Amniotic epithelial cell (primary cell): ENCODE measurements around the gene WNT5A.

Source experiments
- DNase-seq: peaks from one replicate; pipeline ENCODE4 v3.0.0-alpha.2; 2010; ENCODE audit warnings: low read depth

WNT5A gene

DNA sequence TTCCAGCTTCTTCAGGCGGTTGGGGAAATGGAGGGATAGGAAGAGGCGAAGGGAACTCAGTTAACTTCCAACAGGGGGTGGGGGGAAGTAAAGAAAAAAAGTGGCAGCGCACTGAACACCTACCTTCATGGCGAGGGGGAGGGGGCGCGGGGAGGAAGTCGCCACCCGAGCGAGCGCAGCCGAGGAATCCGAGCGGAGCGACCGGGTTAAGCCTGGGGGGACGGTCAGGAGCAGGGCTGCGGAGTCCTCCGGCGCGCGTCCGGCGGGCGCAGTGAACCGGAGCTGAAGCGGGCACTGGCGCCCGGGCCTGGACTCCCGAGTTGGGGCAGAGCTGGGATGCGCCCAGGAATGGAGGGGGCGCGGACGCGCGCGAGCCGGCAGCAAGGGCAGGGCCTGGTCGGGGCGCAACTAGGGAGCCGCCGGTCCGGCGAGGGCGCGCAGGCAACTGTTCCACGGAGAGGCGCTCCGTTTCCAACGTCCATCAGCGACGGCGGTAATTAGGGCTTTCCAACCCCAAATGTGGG, at the start of gene WNT5A:
Gene WNT5A (minus strand): TSS at position 450 of the 524 bp plus-strand sequence. CDS start 321 bp downstream, at position 129.
- DNase-seq: no peak

DNA sequence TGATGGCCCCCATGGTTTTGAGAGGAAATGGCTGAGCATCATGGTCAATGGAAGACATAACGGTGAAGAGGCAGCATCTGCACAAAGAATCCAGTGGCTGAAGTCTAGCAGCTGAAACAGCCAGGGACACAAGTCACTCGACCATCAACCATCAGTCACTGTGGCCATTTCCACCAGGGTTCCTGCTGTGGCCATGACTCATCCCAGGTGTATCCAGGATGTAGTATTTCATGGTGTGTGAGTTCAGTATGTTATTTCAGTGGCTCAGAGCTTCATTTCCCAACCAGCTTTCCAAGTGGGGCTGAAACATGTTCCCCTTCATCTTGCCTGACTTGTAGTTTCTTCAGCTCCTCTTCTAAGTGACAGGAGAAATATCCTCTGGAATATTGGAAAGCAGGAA, 47.8 kb upstream of the WNT5A start:
- DNase-seq: no peak

DNA sequence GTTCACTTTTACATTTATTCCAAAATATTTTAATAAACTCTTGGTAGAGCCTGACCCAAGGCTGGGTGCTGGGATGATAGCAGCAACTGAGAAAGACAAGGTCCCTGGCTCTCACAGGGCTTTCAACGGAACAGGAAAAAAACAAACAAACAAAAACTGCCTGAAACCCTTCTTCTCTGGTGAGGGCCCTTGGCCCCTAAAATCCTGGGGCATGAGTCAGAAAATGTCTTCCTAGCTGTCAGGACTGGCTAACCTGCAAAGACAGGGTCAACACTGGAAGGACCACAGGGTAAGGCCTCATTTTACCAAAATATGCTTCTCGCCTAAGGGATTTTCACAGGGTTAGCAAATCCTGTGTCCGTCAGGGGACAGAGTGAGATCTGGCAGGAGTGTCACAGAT, 45.7 kb upstream of the WNT5A start:
- DNase-seq: no peak

DNA sequence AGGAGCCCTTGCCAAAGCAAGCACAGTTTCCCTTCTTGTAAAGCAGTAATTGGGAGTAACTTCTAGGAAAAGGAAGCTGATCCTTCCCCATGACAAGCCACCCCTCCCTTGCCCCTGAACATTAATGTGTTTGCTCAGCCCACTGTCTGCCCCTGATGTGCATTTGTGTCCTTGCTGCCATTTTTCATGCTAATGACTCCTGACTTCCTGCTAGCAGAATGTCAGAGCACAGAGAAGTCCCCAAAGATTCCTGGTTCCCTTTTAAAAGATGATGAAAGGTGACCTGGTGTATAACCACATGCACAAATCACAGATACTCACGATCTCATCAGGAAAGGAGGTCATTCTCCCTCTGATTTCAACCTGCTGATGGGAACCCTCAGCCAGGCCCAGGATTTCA, 44.2 kb upstream of the WNT5A start:
- no peak for DNase-seq

DNA sequence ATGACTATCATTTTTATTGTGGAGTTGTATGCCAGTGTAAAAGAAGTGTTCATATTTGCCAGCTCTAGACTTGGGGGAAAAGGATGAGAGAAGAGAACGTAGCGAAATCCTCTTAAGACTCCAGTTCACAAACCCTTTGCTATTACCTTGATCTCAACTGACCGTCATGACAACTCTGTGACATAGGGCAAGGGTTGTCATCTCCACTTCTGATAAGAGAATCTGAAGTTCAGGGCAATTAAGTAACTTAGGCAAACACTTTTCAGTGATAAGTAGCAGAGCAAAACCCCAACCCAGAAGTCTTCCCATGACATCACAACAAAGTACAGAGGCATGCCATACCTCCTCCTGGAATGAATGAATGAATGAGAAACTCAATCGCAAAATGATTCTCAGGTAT, 40.3 kb upstream of the WNT5A start:
- DNase-seq: no peak

DNA sequence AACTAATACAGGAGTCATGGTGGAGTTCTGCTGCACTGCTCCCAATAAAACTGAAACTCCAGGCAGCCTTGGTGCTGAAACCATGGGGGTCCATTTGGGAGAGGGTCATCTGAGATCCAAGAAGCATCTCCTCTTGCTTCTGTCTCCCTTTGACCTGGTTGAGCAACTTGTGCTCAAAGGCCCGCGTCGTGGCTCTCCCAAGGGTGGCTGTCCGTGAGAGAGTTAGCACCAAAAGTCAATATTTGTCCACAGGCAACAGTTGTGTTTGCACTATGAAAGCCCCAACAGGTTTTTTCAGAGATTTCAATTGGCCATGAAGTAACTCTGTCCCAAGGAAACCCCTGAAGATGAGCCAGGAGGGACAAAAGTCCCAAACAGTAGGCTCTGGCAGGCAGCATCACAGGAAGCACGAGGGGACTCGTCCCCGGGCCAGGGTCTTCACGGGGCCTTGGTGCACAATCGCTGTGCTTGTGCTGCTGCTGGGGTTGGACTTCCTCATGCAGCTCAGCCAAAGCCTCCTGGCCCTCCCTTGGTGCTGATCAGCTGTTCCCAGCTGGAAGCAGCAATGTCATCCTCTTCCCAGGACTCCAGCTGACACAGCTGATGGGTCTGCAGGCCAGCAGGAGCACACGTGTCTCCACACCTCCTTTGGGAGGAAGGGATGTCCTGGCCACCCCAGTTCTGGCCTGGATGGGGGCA, 39.4 kb upstream of the WNT5A start:
- DNase-seq: no peak

DNA sequence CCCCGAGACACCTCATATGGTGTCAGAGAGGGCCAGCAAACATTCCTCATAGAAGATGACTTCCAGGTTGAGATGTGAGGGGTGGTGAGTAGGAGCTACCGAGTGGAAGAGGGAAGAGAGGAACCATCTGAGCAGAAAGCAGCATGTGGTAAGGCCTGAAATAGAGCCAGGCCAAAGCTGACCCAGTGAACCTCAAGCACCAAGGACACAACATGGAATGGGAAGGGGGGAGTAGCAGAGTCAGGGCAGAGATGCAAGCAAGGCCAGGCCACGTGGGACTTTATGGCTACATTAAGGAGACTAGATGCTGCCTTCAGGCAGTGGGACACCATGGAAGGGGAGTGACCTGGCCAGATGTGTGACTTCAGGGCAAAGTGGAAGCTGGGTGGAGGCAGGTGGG, 38.3 kb upstream of the WNT5A start:
- DNase-seq: no peak

DNA sequence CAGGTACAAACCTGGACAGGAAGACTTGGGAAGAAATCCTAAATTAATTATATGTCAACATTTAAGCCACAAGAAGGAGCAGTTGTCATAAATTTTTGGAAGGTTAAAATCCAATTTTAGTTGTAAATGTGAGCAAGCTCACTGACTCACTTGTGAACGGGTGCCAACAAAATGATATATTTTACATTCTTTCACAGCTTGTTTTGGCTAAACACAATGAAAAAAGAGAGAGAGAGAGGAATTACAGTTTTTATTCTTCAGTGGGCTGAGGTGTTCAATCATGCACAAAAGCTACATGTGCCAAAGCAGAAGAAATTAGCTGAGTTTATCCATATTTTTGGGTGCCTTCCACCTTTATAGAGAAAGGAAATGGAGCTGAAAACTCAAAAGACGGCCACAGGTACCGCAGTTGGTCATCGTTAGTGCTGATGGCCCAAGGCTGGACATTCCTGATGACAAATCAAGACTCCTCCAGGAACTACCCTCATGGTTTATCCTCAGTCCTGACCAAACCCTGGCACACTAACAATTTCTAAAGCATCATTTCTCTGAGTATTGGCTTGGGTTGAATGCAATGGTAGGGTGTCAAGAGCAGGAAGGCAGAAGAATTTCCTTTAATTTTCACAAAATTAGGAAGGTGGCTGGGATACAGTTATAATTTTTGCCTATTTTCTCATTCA, 37.6 kb upstream of the WNT5A start:
- DNase-seq: peak; percentile 75

DNA sequence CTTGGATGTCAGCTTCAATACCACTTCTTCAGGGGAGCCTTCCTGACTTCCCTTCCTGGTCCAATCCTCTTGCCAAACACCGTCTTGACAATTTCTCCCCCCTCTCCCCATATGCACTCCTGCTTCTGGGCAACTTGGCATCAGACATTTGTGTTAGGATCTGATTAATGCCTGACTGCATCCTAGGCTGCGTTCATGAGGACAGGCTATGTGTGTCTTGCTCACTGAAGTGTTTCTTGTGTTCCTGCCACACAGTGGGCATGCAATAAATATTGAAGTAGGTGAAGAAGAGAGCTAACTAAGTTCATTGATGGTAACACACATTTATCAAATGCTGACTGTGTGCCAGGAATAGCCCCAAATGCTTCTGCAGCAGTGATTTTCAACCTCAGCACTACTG, 36.4 kb upstream of the WNT5A start:
- no peak for DNase-seq

DNA sequence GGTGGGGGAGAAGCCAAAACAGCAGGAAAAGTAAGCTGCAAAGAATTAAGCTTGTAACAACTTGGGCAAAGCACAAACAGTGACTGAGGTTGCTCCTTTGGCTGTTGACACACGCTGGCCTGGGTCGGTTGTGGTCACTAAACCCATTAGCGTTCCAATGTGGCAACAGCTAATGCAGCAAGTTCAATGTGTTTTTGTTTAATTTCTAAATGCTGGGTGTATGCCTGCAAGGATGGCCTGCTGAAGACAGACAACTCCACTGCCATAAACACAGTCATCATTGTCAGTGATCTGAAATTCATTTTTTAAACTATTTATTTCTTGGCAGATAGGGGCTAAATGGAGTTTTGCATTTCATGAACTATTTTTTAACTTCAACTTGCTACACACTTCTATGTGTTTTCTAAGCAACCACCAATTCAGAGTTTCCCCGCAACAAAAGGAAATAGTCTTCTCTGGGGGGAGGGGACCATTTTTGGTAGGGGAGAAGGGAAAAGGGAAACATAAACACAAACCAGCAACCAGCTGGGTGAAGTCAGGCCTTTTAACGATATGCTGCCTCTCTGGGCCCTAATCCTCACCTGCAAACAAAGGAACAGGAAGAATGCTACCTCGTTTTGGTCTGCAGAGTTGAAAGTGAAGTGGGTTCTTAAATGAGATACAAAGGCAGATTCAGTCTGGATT, 34.8 kb upstream of the WNT5A start:
- DNase-seq: peak; percentile 59

DNA sequence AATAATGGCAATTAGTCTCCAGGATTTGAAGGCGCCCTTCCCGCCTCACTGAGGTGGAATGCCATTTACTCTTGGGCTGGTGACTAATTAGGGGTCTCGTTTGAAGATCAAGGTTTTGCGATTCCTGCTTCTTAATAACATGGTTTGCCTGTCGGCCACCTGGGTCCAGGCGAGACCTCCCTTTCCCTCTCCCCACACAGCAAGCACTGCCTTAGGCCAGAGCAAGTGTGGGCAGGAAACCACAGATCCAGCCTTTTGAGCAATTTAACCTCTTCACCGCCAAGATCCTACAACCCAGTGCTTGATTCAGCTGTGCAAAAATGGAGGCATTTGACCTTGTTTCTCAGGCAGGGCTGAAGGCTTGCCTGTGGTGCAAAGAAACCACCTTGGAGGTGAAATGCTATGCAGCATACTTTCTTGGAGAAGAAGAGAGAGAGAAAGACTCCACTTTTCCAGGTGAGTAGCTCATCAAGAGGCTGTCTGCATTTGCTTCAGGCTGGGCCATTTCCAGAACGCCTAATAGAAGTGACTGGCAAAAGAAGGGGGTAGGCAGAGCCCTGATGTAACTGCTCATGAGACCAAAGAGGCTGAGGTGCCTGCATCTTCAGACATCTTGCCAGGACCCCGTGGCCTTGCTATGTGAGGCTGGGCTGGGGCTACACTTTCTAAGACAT, 34.1 kb upstream of the WNT5A start:
- DNase-seq: peak; percentile 30

DNA sequence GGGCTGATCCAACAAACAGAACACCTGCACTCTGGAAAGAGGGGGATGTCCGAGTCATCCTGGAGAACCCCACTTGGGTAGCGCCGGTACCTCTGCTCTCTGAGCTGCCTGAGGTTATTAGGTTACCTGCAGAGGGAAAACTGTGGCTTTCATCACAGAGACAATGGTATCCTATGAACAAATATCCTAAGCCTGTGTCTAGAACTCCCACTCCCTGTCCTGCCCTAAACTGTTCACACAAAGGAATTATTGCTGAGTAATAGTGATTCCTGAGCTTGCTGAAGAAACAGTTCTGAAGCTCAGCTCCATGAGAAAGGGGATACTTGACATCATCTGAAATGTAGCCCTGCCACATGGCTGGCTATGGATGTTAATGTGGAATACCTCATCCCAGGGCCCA, 31.9 kb upstream of the WNT5A start:
- peak; percentile 78 for DNase-seq

DNA sequence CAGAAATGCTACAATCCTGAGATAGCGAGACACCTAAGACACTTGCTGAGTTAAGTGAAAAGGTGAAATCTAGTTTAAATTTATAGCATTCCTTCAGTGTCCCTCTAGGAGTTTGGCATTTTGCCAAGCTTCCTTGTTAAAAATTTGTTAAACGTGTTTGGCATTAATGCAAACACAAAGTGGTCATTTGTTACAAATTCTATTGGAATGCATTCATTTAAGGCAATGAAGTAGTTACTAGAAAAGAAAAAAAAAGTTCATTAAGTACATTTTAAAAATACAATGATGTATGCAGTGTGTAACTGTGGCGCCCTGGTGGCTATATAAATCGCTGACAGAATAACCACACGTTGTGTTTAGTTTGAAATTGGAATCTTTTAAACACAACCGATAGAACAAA, 31.3 kb upstream of the WNT5A start:
- DNase-seq: no peak

DNA sequence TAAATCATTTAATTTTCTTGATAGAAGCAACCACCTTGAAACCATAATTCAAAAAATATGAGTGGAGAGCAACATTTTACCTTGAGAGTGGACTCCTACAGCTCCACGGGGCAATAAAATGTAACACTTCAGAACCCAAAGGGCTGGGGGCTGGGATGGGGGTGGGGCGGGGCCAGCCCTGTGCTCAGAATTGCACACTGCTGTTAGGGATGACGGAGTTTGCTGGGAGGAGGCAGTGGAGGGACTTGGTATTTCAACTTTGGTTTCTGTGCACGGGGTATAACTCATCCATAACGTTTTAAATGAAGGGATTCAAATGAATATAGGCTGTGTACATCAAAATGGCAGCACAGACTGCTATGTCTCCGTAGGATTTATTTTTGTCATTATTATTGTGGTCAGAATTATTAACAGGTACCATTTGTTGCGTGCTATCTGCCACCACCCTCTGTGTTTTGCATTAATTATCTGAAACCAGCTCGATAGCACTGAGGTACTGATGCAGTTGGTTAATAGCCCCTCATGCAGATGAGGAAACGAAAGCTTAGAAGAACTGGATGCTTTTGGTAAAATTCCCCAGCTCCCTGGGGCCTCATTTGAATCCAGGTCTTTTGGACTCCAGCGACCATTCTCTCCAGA, 29.4 kb upstream of the WNT5A start:
- DNase-seq: no peak

DNA sequence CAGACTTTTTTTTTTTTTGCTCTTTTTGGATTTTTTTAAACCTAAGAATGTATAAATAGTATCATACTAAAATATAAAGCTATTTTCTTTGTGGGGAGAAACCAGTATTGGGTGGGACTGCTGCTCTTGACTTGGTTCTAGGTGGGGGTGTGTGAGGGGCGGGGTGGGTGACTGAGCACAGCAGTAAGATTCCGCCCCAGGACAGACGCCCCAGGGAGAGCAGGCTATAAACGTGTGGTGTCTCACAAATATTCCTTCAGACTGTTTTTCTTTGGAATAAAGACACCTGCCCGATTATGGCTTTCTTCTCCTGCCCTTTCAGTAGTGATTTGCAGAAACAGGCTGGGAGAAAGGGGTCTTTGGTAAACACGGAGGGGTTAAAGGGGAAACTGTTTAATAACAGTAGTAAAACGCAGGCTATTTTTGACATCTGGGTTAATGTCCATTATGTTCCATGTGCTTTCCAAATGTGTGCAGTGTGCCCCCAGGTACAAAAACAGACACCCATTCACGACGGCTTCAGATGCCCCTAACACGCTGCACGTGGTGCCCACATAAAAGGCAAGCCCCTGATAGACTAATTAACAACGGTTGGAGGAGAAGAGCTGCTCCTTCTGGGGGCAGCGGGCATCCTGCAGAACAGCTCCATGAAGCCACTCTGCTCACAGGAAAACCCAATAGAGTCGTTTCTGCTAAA, 28.6 kb upstream of the WNT5A start:
- no peak for DNase-seq

DNA sequence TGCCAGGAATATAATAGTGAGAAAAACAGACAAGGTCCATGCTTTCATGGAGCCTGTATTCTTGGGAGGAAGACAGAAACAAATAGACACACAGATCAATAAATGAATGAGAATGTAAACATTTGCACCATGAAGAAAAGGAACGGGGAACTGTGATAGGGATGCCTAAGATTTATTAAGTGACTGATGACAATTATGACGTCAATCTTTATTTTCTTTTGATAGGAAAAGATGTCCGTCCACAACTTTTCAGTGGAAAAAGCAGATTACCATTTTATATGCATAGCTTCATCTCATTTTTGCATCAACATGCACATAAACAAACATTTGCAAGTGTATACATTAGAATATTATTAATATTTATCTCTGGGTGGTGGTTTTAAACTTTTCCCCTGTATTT, 27.9 kb upstream of the WNT5A start:
- DNase-seq: no peak

DNA sequence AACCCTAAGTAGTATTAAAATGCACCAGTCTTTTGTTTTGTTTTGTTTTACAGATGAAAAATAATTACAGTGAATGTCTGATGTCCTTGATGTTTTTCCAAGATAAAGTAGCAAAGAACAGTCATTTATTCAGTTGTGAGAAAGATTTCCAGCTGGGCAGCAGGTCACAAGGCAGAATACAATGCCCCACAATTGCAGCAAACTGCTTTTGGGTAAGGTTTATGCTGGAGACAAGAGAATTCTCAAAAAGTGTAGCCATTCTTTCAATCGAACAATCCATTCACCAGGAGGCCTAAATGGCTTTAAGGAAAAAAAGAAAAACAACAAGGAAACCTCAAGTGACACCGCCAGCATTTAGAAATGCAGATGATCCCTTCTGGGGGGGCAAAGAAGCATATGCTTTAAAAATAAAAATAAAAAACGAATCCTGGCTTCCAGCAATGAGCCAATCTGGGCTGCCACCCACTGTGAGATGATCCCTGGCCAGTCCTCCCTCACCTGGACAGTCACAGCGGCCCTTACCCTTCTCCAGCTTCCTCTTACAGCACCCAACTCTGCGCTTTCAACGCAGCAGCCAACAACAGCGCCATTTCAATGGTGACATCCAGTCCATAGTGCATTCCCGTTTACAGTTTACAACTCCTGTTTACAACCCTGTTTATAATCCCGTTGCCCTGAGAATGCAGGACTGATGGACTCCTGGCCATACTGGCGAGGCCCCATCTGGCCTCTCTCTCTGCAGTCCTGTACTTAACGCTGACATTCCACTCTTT, 25.7 kb upstream of the WNT5A start:
- no peak for DNase-seq

DNA sequence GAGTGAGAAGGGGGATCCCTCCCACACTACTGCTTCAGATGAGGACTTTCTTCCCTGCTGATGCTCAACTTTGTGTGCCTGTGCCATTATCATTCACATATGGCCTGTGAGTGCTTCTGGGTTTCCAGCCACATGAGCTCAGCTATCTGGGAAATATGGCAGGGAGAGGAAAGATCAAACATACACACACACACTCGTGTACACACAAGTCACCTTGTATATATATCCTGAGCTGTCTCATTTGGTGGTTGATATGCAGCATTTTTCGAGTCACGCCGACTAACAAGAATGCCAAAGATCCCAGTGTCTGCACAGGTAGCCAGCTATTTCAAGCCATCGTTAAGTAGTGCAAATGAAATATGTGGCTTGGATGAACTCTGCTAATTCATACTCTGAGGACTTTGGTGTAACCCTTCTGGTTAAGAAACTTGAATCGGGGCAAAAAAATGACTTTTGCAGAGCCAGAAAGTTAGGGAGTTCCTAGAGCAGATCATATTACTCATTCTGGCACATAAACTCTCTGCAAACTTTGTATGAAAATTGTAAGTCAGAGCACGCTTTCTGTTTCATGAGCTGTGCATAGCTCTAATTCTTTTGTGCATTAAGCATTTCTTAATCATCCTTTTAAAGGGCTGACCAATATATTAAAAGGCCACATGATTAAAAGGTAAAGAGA, 24.9 kb upstream of the WNT5A start:
- peak; percentile 60 for DNase-seq

DNA sequence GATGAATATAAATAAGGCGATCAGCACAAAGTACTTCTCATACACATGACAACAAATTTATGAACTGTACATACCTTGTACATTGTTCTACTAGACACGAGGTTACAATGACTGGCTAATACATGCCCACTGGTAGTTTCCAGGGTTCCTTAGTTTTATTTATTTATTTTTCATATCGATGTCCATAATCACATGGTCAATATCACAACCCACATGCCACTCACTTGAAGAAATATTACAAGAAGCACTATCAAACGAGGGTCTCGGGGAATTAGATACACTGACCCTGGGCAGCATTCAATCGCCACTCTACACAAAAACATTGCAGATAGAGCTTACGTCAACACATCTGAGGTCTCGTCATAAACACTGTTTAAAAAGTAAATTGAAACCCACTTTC, 21.2 kb upstream of the WNT5A start:
- DNase-seq: no peak

DNA sequence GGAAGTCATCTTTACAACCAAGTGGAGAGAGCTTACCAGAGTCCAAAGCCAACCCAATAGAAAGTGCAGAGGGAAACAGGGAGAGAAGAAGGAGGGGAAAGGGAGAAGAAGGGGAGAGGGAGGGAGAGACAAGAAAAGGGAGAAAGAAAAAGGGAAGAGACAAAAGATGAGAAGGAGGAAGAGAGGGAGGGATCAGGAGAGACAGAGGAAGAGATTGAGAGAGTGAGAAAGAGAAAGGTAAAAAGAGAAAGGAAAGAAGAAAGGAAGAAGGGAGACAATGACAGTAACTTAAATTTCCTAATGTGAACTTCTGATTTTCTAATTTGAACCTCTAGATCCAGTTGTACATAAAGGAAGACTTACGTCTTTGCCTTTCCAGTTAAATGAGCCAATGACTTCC, 20.7 kb upstream of the WNT5A start:
- no peak for DNase-seq
